ENCODE measurements around the gene CAPNS1.

GRCh38 chr19:36142046-36142445 is 2.2 kb downstream of the CAPNS1 start:
- TF ChIP-seq CTCF (IDR thresholded peaks at IDR 0.05): no peak
- no peak for TF ChIP-seq POLR2AphosphoS5 (IDR thresholded peaks at IDR 0.05)
- no peak for TF ChIP-seq EP300 (IDR thresholded peaks at IDR 0.05)
- no peak for TF ChIP-seq POLR2A (IDR thresholded peaks at IDR 0.05)

Measured in stomach (tissue), 4 donors.